ENCODE data around the gene SALL1.

Gene SALL1

GRCh38 chr16:51167170-51167895, 16.3 kb upstream of the SALL1 start:
- DNase-seq: no peak
- no peaks in the 10 kb centered on the region for H3K9me3 ChIP-seq (ENCODE audit: control insufficient read depth, low read length)
- H3K27ac ChIP-seq (ENCODE audit: insufficient read depth, low read length, poor library complexity, severe bottlenecking): no peak overlapping the region
- no peaks in the 10 kb centered on the region for H3K27me3 ChIP-seq (replicated peaks; ENCODE audit: control insufficient read depth, insufficient read depth, low read length, poor library complexity, severe bottlenecking)
- H3K4me3 ChIP-seq (ENCODE audit: insufficient read depth, low read depth, low read length, poor library complexity, severe bottlenecking): no peak overlapping the region
- no peaks in the 10 kb centered on the region for H3K36me3 ChIP-seq (ENCODE audit: control insufficient read depth, insufficient read depth, low read length)
- no peaks in the 10 kb centered on the region for H3K4me1 ChIP-seq (ENCODE audit: control insufficient read depth, insufficient read depth, low read length, poor library complexity, severe bottlenecking)

GRCh38 chr16:51166541-51166940, 15.5 kb upstream of the SALL1 start:
- no peaks in the 10 kb centered on the region for H3K27me3 ChIP-seq (replicated peaks; ENCODE audit: control insufficient read depth, insufficient read depth, low read length, poor library complexity, severe bottlenecking)
- no peaks in the 10 kb centered on the region for H3K4me1 ChIP-seq (ENCODE audit: control insufficient read depth, insufficient read depth, low read length, poor library complexity, severe bottlenecking)
- no peaks in the 10 kb centered on the region for H3K36me3 ChIP-seq (ENCODE audit: control insufficient read depth, insufficient read depth, low read length)
- H3K9me3 ChIP-seq (ENCODE audit: control insufficient read depth, low read length): no peaks in the 10 kb centered on the region
- H3K27ac ChIP-seq (ENCODE audit: insufficient read depth, low read length, poor library complexity, severe bottlenecking): no peak overlapping the region
- H3K4me3 ChIP-seq (ENCODE audit: insufficient read depth, low read depth, low read length, poor library complexity, severe bottlenecking): no peak overlapping the region
- no peak for DNase-seq

GRCh38 chr16:51166091-51166490, 15.0 kb upstream of the SALL1 start:
- Histone ChIP-seq H3K4me1 (ENCODE audit: control insufficient read depth, insufficient read depth, low read length, poor library complexity, severe bottlenecking) (no peaks in the 10 kb centered on the region), H3K9me3 (ENCODE audit: control insufficient read depth, low read length) (no peaks in the 10 kb centered on the region), H3K4me3 (ENCODE audit: insufficient read depth, low read depth, low read length, poor library complexity, severe bottlenecking) (no peak overlapping the region), H3K27me3 (replicated peaks; ENCODE audit: control insufficient read depth, insufficient read depth, low read length, poor library complexity, severe bottlenecking) (no peaks in the 10 kb centered on the region), H3K27ac (ENCODE audit: insufficient read depth, low read length, poor library complexity, severe bottlenecking) (no peak overlapping the region), H3K36me3 (ENCODE audit: control insufficient read depth, insufficient read depth, low read length) (no peaks in the 10 kb centered on the region)
- DNase-seq: no peak

GRCh38 chr16:51165043-51165442, 14.0 kb upstream of the SALL1 start:
- Histone ChIP-seq H3K9me3 (ENCODE audit: control insufficient read depth, low read length) (no peaks in the 10 kb centered on the region), H3K27ac (ENCODE audit: insufficient read depth, low read length, poor library complexity, severe bottlenecking) (no peak overlapping the region), H3K4me1 (ENCODE audit: control insufficient read depth, insufficient read depth, low read length, poor library complexity, severe bottlenecking) (no peaks in the 10 kb centered on the region), H3K4me3 (ENCODE audit: insufficient read depth, low read depth, low read length, poor library complexity, severe bottlenecking) (no peak overlapping the region), H3K27me3 (replicated peaks; ENCODE audit: control insufficient read depth, insufficient read depth, low read length, poor library complexity, severe bottlenecking) (no peaks in the 10 kb centered on the region), H3K36me3 (ENCODE audit: control insufficient read depth, insufficient read depth, low read length) (no peaks in the 10 kb centered on the region)
- DNase-seq: no peak

- Histone ChIP-seq H3K27ac (ENCODE audit: insufficient read depth, low read length, poor library complexity, severe bottlenecking) (no peak overlapping the region), H3K4me1 (ENCODE audit: control insufficient read depth, insufficient read depth, low read length, poor library complexity, severe bottlenecking) (no peaks in the 10 kb centered on the region), H3K27me3 (replicated peaks; ENCODE audit: control insufficient read depth, insufficient read depth, low read length, poor library complexity, severe bottlenecking) (no peaks in the 10 kb centered on the region), H3K4me3 (ENCODE audit: insufficient read depth, low read depth, low read length, poor library complexity, severe bottlenecking) (no peak overlapping the region), H3K36me3 (ENCODE audit: control insufficient read depth, insufficient read depth, low read length) (no peaks in the 10 kb centered on the region), H3K9me3 (ENCODE audit: control insufficient read depth, low read length) (no peaks in the 10 kb centered on the region)
- no peak for DNase-seq
Observed at GRCh38 chr16:51164574-51164973, 13.5 kb upstream of the SALL1 start.

- Histone ChIP-seq H3K9me3 (ENCODE audit: control insufficient read depth, low read length) (no peaks in the 10 kb centered on the region), H3K27ac (ENCODE audit: insufficient read depth, low read length, poor library complexity, severe bottlenecking) (no peak overlapping the region), H3K27me3 (replicated peaks; ENCODE audit: control insufficient read depth, insufficient read depth, low read length, poor library complexity, severe bottlenecking) (no peaks in the 10 kb centered on the region), H3K36me3 (ENCODE audit: control insufficient read depth, insufficient read depth, low read length) (no peaks in the 10 kb centered on the region), H3K4me1 (ENCODE audit: control insufficient read depth, insufficient read depth, low read length, poor library complexity, severe bottlenecking) (no peaks in the 10 kb centered on the region), H3K4me3 (ENCODE audit: insufficient read depth, low read depth, low read length, poor library complexity, severe bottlenecking) (no peak overlapping the region)
- DNase-seq: no peak
Observed at GRCh38 chr16:51163894-51164566, 13.0 kb upstream of the SALL1 start.

GRCh38 chr16:51163366-51163765, 12.3 kb upstream of the SALL1 start:
- H3K27ac ChIP-seq (ENCODE audit: insufficient read depth, low read length, poor library complexity, severe bottlenecking): no peak overlapping the region
- H3K4me1 ChIP-seq (ENCODE audit: control insufficient read depth, insufficient read depth, low read length, poor library complexity, severe bottlenecking): no peaks in the 10 kb centered on the region
- no peak overlapping the region for H3K4me3 ChIP-seq (ENCODE audit: insufficient read depth, low read depth, low read length, poor library complexity, severe bottlenecking)
- no peaks in the 10 kb centered on the region for H3K27me3 ChIP-seq (replicated peaks; ENCODE audit: control insufficient read depth, insufficient read depth, low read length, poor library complexity, severe bottlenecking)
- no peaks in the 10 kb centered on the region for H3K36me3 ChIP-seq (ENCODE audit: control insufficient read depth, insufficient read depth, low read length)
- no peak for DNase-seq
- H3K9me3 ChIP-seq (ENCODE audit: control insufficient read depth, low read length): no peaks in the 10 kb centered on the region

GRCh38 chr16:51161440-51162195, 10.5 kb upstream of the SALL1 start:
- Histone ChIP-seq H3K4me3 (ENCODE audit: insufficient read depth, low read depth, low read length, poor library complexity, severe bottlenecking) (no peak overlapping the region), H3K27ac (ENCODE audit: insufficient read depth, low read length, poor library complexity, severe bottlenecking) (no peak overlapping the region), H3K4me1 (ENCODE audit: control insufficient read depth, insufficient read depth, low read length, poor library complexity, severe bottlenecking) (no peaks in the 10 kb centered on the region)

GRCh38 chr16:51159865-51160264, 8.8 kb upstream of the SALL1 start:
- no peak for DNase-seq
- no peaks in the 10 kb centered on the region for H3K4me1 ChIP-seq (ENCODE audit: control insufficient read depth, insufficient read depth, low read length, poor library complexity, severe bottlenecking)
- peaks cover 7% of the 10 kb centered on the region for H3K27me3 ChIP-seq (replicated peaks; ENCODE audit: control insufficient read depth, insufficient read depth, low read length, poor library complexity, severe bottlenecking)
- H3K36me3 ChIP-seq (ENCODE audit: control insufficient read depth, insufficient read depth, low read length): no peaks in the 10 kb centered on the region
- H3K9me3 ChIP-seq (ENCODE audit: control insufficient read depth, low read length): no peaks in the 10 kb centered on the region
- H3K4me3 ChIP-seq (ENCODE audit: insufficient read depth, low read depth, low read length, poor library complexity, severe bottlenecking): no peak overlapping the region
- no peak overlapping the region for H3K27ac ChIP-seq (ENCODE audit: insufficient read depth, low read length, poor library complexity, severe bottlenecking)

More at GRCh38 chr16:51161440-51162195, 10.5 kb upstream of the SALL1 start:
- Histone ChIP-seq H3K9me3 (ENCODE audit: control insufficient read depth, low read length) (no peaks in the 10 kb centered on the region), H3K36me3 (ENCODE audit: control insufficient read depth, insufficient read depth, low read length) (no peaks in the 10 kb centered on the region), H3K27me3 (replicated peaks; ENCODE audit: control insufficient read depth, insufficient read depth, low read length, poor library complexity, severe bottlenecking) (no peaks in the 10 kb centered on the region)
- no peak for DNase-seq

GRCh38 chr16:51159296-51159695, 8.2 kb upstream of the SALL1 start:
- Histone ChIP-seq H3K27me3 (replicated peaks; ENCODE audit: control insufficient read depth, insufficient read depth, low read length, poor library complexity, severe bottlenecking) (peaks cover 7% of the 10 kb centered on the region), H3K27ac (ENCODE audit: insufficient read depth, low read length, poor library complexity, severe bottlenecking) (no peak overlapping the region), H3K4me1 (ENCODE audit: control insufficient read depth, insufficient read depth, low read length, poor library complexity, severe bottlenecking) (no peaks in the 10 kb centered on the region), H3K36me3 (ENCODE audit: control insufficient read depth, insufficient read depth, low read length) (no peaks in the 10 kb centered on the region), H3K9me3 (ENCODE audit: control insufficient read depth, low read length) (no peaks in the 10 kb centered on the region), H3K4me3 (ENCODE audit: insufficient read depth, low read depth, low read length, poor library complexity, severe bottlenecking) (no peak overlapping the region)
- no peak for DNase-seq

All from effector memory CD4-positive, alpha-beta T cell (primary cell).